Hepatocyte (in vitro differentiated cells): Measurements from ENCODE around the gene STAT2. TPM values are rescaled to one million over a fixed set of nuclear protein-coding genes. Genes with fewer than 3 reads are reported as not detected.
"Not testable (repeated sequence)": the region's sequence is repeated elsewhere in the genome, so short reads cannot be mapped to it uniquely, and the experiment has no call there.

Experiments used
- DNase-seq: peaks from one replicate; pipeline ENCODE4 v3.0.0-alpha.2; 2016; ENCODE audit warnings: low spot score
- H2AFZ ChIP-seq: fragments of 200-600 bp; sonication (generic); 2 replicates; pipeline ENCODE4 v1.6.0; 2016; ENCODE audit warnings: antibody characterized with exemption, mild to moderate bottlenecking
- H3K27ac ChIP-seq: fragments of 200-600 bp; sonication (generic); 2 replicates; pipeline ENCODE4 v1.5.1; 2016; ENCODE audit warnings: mild to moderate bottlenecking
- H3K27me3 ChIP-seq: fragments of 200-600 bp; sonication (generic); 2 replicates; pipeline ENCODE4 v1.6.1; 2016
- H3K36me3 ChIP-seq: fragments of 200-600 bp; sonication (generic); replicated peaks from 2 replicates; pipeline ENCODE4 v1.5.1; 2016; ENCODE audit warnings: low read depth; ENCODE audit not compliant: insufficient read depth
- H3K4me1 ChIP-seq: fragments of 200-600 bp; sonication (generic); 2 replicates; pipeline ENCODE4 v1.5.1; 2016; ENCODE audit warnings: mild to moderate bottlenecking, moderate library complexity; ENCODE audit not compliant: insufficient read depth
- H3K4me2 ChIP-seq: fragments of 200-600 bp; sonication (generic); 2 replicates; pipeline ENCODE4 v1.6.0; 2016
- H3K4me3 ChIP-seq: fragments of 200-600 bp; sonication (generic); 2 replicates; pipeline ENCODE4 v1.5.1; 2016; ENCODE audit warnings: mild to moderate bottlenecking
- H3K79me2 ChIP-seq: fragments of 200-600 bp; sonication (generic); 2 replicates; pipeline ENCODE4 v1.6.0; 2017; ENCODE audit warnings: mild to moderate bottlenecking
- H3K9me2 ChIP-seq: fragments of 200-600 bp; sonication (generic); replicated peaks from 2 replicates; pipeline ENCODE4 v1.6.0; 2017; ENCODE audit warnings: mild to moderate bottlenecking; ENCODE audit not compliant: insufficient read depth
- H3K9me3 ChIP-seq: fragments of 200-600 bp; sonication (generic); 2 replicates; pipeline ENCODE4 v1.5.1; 2016; ENCODE audit warnings: low read depth, mild to moderate bottlenecking
- H4K20me1 ChIP-seq: fragments of 200-600 bp; sonication (generic); 2 replicates; pipeline ENCODE4 v1.6.0; 2016; ENCODE audit warnings: mild to moderate bottlenecking; ENCODE audit not compliant: insufficient read depth, poor library complexity, severe bottlenecking
- EZH2 ChIP-seq: fragments of 200-600 bp; sonication (generic); IDR thresholded peaks from 2 replicates; pipeline ENCODE4 v1.6.1; 2016; ENCODE audit warnings: antibody characterized with exemption, mild to moderate bottlenecking, borderline replicate concordance
- EZH2phosphoT487 ChIP-seq: fragments of 200-600 bp; sonication (generic); IDR thresholded peaks from one replicate; pipeline ENCODE4 v1.6.1; 2018; ENCODE audit warnings: antibody characterized with exemption, mild to moderate bottlenecking, low read depth, moderate library complexity; ENCODE audit not compliant: unreplicated experiment, severe bottlenecking
- WGBS: methylation state at CpG from one replicate; pipeline ENCODE4 v1.1.6; 2016; ENCODE audit warnings: low lambda C conversion rate; ENCODE audit errors: missing lambda C conversion rate; 5-methylcytosine and 5-hydroxymethylcytosine counted together
- polyA plus RNA-seq: library from polyadenylated mRNA; unstranded; fragments of >200 nt; fragmentation: Nextera tagmentation; extraction: Ambion mirVana; gene quantifications from 2 replicates; pipeline ENCODE4 v1.2.1, GENCODE V29; 2016
- total RNA-seq: library from RNA; depleted of rRNA; stranded (reverse); fragments of >200 nt; gene quantifications from 2 replicates; pipeline ENCODE4 v1.2.3, GENCODE V29; 2014
- TF ChIP-seq, protein P1 (sequence below): fragments of 200-600 bp; sonication (generic); IDR thresholded peaks from 2 replicates; pipeline ENCODE4 v1.5.1; 2016; ENCODE audit warnings: antibody characterized with exemption, mild to moderate bottlenecking; ENCODE audit not compliant: poor library complexity

The STAT2 gene
- total and polyA plus RNA-seq, 2 experiments from 2014 or later, result 90.1 to 157 TPM

DNA sequence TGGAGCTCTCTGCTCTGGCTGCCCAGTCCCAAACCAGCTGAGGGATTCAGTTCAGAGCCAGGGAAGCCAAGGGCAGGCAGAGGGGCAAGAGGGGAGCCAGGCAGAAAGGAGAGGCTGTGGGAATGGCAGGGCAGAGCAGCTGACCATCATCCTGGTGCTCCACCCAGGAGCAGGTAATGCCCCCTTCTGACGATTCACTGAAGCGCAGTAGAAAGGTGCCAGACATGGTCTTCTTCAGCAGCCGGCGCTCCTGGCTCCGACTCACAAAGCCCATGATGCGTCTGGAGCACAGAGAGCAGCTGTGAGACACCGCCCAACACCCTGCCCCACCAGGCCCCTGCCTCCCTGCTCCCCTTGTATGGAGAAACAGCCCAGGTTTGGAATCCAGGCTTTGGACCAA, 13.2 kb downstream of the STAT2 start:
- Histone ChIP-seq H3K9me3 (no peaks in the 10 kb centered on the region), H3K9me2 (no peaks in the 10 kb centered on the region), H3K4me2 (no peak overlapping the region), H3K36me3 (no peaks in the 10 kb centered on the region), H3K27me3 (no peaks in the 10 kb centered on the region), H2AFZ (no peak overlapping the region), H3K27ac (no peak overlapping the region), H3K4me3 (no peak overlapping the region), H3K4me1 (no peaks in the 10 kb centered on the region), H3K79me2 (no peaks in the 10 kb centered on the region), H4K20me1 (no peaks in the 10 kb centered on the region)
- no peak for DNase-seq
- TF ChIP-seq EZH2 (no peak), EZH2phosphoT487 (no peak)
- TF ChIP-seq, protein P1, sequence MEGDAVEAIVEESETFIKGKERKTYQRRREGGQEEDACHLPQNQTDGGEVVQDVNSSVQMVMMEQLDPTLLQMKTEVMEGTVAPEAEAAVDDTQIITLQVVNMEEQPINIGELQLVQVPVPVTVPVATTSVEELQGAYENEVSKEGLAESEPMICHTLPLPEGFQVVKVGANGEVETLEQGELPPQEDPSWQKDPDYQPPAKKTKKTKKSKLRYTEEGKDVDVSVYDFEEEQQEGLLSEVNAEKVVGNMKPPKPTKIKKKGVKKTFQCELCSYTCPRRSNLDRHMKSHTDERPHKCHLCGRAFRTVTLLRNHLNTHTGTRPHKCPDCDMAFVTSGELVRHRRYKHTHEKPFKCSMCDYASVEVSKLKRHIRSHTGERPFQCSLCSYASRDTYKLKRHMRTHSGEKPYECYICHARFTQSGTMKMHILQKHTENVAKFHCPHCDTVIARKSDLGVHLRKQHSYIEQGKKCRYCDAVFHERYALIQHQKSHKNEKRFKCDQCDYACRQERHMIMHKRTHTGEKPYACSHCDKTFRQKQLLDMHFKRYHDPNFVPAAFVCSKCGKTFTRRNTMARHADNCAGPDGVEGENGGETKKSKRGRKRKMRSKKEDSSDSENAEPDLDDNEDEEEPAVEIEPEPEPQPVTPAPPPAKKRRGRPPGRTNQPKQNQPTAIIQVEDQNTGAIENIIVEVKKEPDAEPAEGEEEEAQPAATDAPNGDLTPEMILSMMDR, result no peak
- 88% methylated on average over 7 of the region's 7 CpGs for WGBS

DNA sequence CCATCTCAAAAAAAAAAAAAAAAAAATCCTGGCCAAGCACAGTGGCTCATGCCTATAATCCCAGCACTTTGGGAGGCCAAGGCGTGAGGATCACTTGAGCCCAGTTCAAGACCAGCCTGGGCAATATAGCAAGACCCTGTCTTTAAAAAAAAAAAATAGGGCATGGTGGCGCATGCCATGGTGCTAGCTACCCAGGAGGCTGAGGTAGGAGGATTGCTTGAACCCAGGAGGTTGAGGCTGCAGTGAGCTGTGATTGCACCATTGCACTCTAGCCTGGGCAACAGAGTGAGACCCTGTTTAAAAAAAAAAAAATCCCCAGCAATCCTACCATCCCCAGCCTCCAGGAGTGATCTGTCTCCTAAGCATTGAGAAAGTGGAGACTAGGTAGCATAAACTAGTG, 17.6 kb downstream of the STAT2 start:
- WGBS, result 94% methylated on average over 2 of the region's 2 CpGs
- not testable (repeated sequence) for H4K20me1 ChIP-seq, H3K4me3 ChIP-seq, H3K27ac ChIP-seq, H3K36me3 ChIP-seq, H2AFZ ChIP-seq, H3K9me3 ChIP-seq, H3K9me2 ChIP-seq, H3K27me3 ChIP-seq, H3K79me2 ChIP-seq, H3K4me1 ChIP-seq, H3K4me2 ChIP-seq, DNase-seq

DNA sequence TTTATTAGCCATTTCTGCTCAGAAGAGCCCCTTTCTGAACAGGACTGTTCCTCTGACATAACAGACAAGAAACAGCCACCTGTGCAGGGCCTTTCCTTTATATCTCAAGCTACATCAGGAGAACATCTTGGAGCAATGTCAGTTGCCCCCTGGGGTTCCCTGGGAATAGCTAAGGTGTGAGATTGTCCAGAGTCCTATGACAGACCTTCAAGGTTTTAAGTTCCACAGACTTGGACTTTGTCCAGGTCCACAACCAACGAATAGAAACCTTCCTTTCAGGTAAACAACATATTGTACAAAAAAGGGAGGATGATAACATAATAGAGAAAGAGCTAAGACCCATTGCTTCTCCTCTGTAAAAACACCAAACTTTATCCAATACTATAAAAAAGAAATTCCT, 18.3 kb downstream of the STAT2 start:
- Histone ChIP-seq H3K4me3 (no peak overlapping the region), H3K9me3 (no peaks in the 10 kb centered on the region), H3K36me3 (no peaks in the 10 kb centered on the region), H3K4me1 (no peaks in the 10 kb centered on the region), H3K27ac (peak overlapping the region; percentile 32), H3K9me2 (no peaks in the 10 kb centered on the region), H4K20me1 (no peaks in the 10 kb centered on the region), H3K27me3 (no peaks in the 10 kb centered on the region), H3K79me2 (no peaks in the 10 kb centered on the region), H3K4me2 (no peak overlapping the region), H2AFZ (no peak overlapping the region)
- TF ChIP-seq EZH2phosphoT487 (no peak), EZH2 (no peak)
- TF ChIP-seq, protein P1, result no peak
- peak; percentile 39 for DNase-seq
- WGBS, result 48% methylated on average over 1 of the region's 1 CpG

DNA sequence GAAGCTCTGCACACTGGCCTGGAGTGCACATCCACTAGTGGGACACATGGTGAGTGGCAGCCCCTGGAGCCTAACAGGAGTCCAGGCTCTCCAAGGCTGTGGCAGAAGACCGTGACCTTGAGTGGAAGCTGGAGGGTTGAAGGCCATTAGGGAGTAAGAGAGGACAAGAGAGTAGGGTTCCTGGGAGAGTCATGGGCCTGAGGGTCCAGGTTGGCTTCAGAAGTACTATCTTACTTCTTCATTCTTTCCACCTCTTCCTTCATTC, 20.8 kb downstream of the STAT2 start:
- Histone ChIP-seq H3K4me3 (no peak overlapping the region), H2AFZ (no peak overlapping the region), H3K4me1 (peaks cover 5% of the 10 kb centered on the region), H3K9me3 (no peaks in the 10 kb centered on the region), H3K79me2 (no peaks in the 10 kb centered on the region), H3K27ac (peak overlapping the region; percentile 51), H3K9me2 (no peaks in the 10 kb centered on the region), H4K20me1 (no peaks in the 10 kb centered on the region), H3K27me3 (no peaks in the 10 kb centered on the region), H3K4me2 (no peak overlapping the region), H3K36me3 (no peaks in the 10 kb centered on the region)
- TF ChIP-seq EZH2 (no peak), EZH2phosphoT487 (no peak)
- TF ChIP-seq, protein P1, result no peak
- WGBS, result 86% methylated on average over 1 of the region's 1 CpG
- no peak for DNase-seq
